Duodenal mucosa (tissue), 2 donors: ENCODE measurements around the gene VTI1A.
"Not testable (repeated sequence)": the region's sequence is repeated elsewhere in the genome, so short reads cannot be mapped to it uniquely, and the experiment has no call there.

Source experiments
- H3K27ac ChIP-seq: one replicate; pipeline ENCODE4 v1.7.0; 2013; ENCODE audit warnings: low read depth, low read length
- H3K27me3 ChIP-seq, 2 donors: one replicate each; pipeline ENCODE4 v1.7.0; 2013; ENCODE audit warnings: low read length in 2 of 2, control low read depth in 1 of 2; ENCODE audit not compliant: insufficient read depth in 2 of 2, control insufficient read depth in 1 of 2
- H3K36me3 ChIP-seq, 2 donors: one replicate each; pipeline ENCODE4 v1.7.0; 2013; ENCODE audit warnings: low read length in 2 of 2, control low read depth in 1 of 2; ENCODE audit not compliant: insufficient read depth in 2 of 2, control insufficient read depth in 1 of 2
- H3K4me1 ChIP-seq, 2 donors: one replicate each; pipeline ENCODE4 v1.7.0; 2013; ENCODE audit warnings: low read length in 2 of 2, control low read depth in 1 of 2; ENCODE audit not compliant: insufficient read depth in 2 of 2, control insufficient read depth in 1 of 2
- H3K4me3 ChIP-seq, 2 donors: one replicate each; pipeline ENCODE4 v1.7.0; 2013; ENCODE audit warnings: low read length in 2 of 2, low read depth in 1 of 2
- H3K9ac ChIP-seq, 2 donors: one replicate each; pipeline ENCODE4 v1.7.0; 2013; ENCODE audit warnings: low read length in 2 of 2, low read depth in 1 of 2
- H3K9me3 ChIP-seq, 2 donors: one replicate each; pipeline ENCODE4 v1.7.0; 2013; ENCODE audit warnings: low read length in 2 of 2, control low read depth in 1 of 2; ENCODE audit not compliant: control insufficient read depth in 1 of 2

The VTI1A gene

GRCh38 chr10:112532956-112533355 is 85.9 kb downstream of the VTI1A start:
- Histone ChIP-seq H3K27ac (no peak overlapping the region), H3K4me1 (peaks cover 0 to 7% of the 10 kb centered on the region in 2 donors), H3K36me3 (peaks cover 0 to 2% of the 10 kb centered on the region in 2 donors), H3K27me3 (no peaks in the 10 kb centered on the region), H3K4me3 (no peak overlapping the region), H3K9me3 (no peaks in the 10 kb centered on the region), H3K9ac (no peak overlapping the region)

- no peak overlapping the region for H3K9ac ChIP-seq
Measured at GRCh38 chr10:112533916-112534315, 86.9 kb downstream of the VTI1A start.

GRCh38 chr10:112535531-112535951 is 88.5 kb downstream of the VTI1A start:
- H3K36me3 ChIP-seq: peaks cover 3 to 7% of the 10 kb centered on the region in 2 donors
- no peaks in the 10 kb centered on the region for H3K27me3 ChIP-seq
- H3K27ac ChIP-seq: no peak overlapping the region
- peaks cover 0 to 7% of the 10 kb centered on the region in 2 donors for H3K4me1 ChIP-seq
- peak overlapping the region; percentile 10 to 40 for H3K4me3 ChIP-seq
- no peak overlapping the region for H3K9ac ChIP-seq
- H3K9me3 ChIP-seq: no peaks in the 10 kb centered on the region

More at GRCh38 chr10:112533916-112534315, 86.9 kb downstream of the VTI1A start:
- no peaks in the 10 kb centered on the region for H3K9me3 ChIP-seq
- no peaks in the 10 kb centered on the region for H3K27me3 ChIP-seq
- no peak overlapping the region for H3K27ac ChIP-seq
- H3K4me3 ChIP-seq: no peak overlapping the region
- H3K4me1 ChIP-seq: peaks cover 0 to 7% of the 10 kb centered on the region in 2 donors
- peaks cover 3 to 7% of the 10 kb centered on the region in 2 donors for H3K36me3 ChIP-seq

- Histone ChIP-seq H3K4me1 (peaks cover 0 to 7% of the 10 kb centered on the region in 2 donors), H3K27ac (no peak overlapping the region), H3K4me3 (no peak overlapping the region), H3K9ac (no peak overlapping the region), H3K27me3 (no peaks in the 10 kb centered on the region), H3K9me3 (no peaks in the 10 kb centered on the region), H3K36me3 (peaks cover 3 to 4% of the 10 kb centered on the region in 2 donors)
Measured at GRCh38 chr10:112536663-112537062, 89.6 kb downstream of the VTI1A start.

- peaks cover 4 to 7% of the 10 kb centered on the region in 2 donors for H3K36me3 ChIP-seq
- no peaks in the 10 kb centered on the region for H3K9me3 ChIP-seq
- H3K4me3 ChIP-seq: no peak overlapping the region
- peaks cover 0 to 7% of the 10 kb centered on the region in 2 donors for H3K4me1 ChIP-seq
- H3K27ac ChIP-seq: no peak overlapping the region
- no peaks in the 10 kb centered on the region for H3K27me3 ChIP-seq
- no peak overlapping the region for H3K9ac ChIP-seq
Measured at GRCh38 chr10:112538168-112538567, 91.2 kb downstream of the VTI1A start.

- Histone ChIP-seq H3K27ac (no peak overlapping the region), H3K4me1 (peaks cover 0 to 7% of the 10 kb centered on the region in 2 donors), H3K36me3 (peaks cover 4 to 7% of the 10 kb centered on the region in 2 donors), H3K9ac (no peak overlapping the region), H3K4me3 (no peak overlapping the region), H3K27me3 (no peaks in the 10 kb centered on the region), H3K9me3 (no peaks in the 10 kb centered on the region)
Measured at GRCh38 chr10:112539340-112539739, 92.3 kb downstream of the VTI1A start.

GRCh38 chr10:112542823-112543222 is 95.8 kb downstream of the VTI1A start:
- H3K4me1 ChIP-seq, H3K36me3 ChIP-seq, H3K9me3 ChIP-seq, H3K27ac ChIP-seq, H3K9ac ChIP-seq, H3K27me3 ChIP-seq, H3K4me3 ChIP-seq: not testable (repeated sequence)

GRCh38 chr10:112546474-112546873 is 99.5 kb downstream of the VTI1A start:
- no peak overlapping the region for H3K9ac ChIP-seq
- H3K4me1 ChIP-seq: no peaks in the 10 kb centered on the region
- H3K36me3 ChIP-seq: peaks cover 0 to 4% of the 10 kb centered on the region in 2 donors
- no peak overlapping the region for H3K4me3 ChIP-seq
- H3K9me3 ChIP-seq: no peaks in the 10 kb centered on the region
- H3K27ac ChIP-seq: no peak overlapping the region
- H3K27me3 ChIP-seq: no peaks in the 10 kb centered on the region

- no peaks in the 10 kb centered on the region for H3K27me3 ChIP-seq
- no peak overlapping the region for H3K27ac ChIP-seq
- H3K9ac ChIP-seq: no peak overlapping the region
- H3K4me3 ChIP-seq: no peak overlapping the region
- no peaks in the 10 kb centered on the region for H3K36me3 ChIP-seq
- no peaks in the 10 kb centered on the region for H3K4me1 ChIP-seq
- no peaks in the 10 kb centered on the region for H3K9me3 ChIP-seq
Measured at GRCh38 chr10:112548535-112549276, 101.7 kb downstream of the VTI1A start.

GRCh38 chr10:112552593-112553110 is 105.6 kb downstream of the VTI1A start:
- Histone ChIP-seq H3K36me3 (no peaks in the 10 kb centered on the region), H3K9ac (no peak overlapping the region), H3K9me3 (no peaks in the 10 kb centered on the region), H3K4me3 (no peak overlapping the region), H3K4me1 (no peaks in the 10 kb centered on the region), H3K27ac (no peak overlapping the region), H3K27me3 (no peaks in the 10 kb centered on the region)
